Central memory CD4-positive, alpha-beta T cell (primary cell): ENCODE measurements around the gene CNDP2.
"Not testable (repeated sequence)": the region's sequence is repeated elsewhere in the genome, so short reads cannot be mapped to it uniquely, and the experiment has no call there.

Experiments
- DNase-seq: peaks from one replicate; pipeline ENCODE4 v3.0.0; 2022

CNDP2 gene

DNA sequence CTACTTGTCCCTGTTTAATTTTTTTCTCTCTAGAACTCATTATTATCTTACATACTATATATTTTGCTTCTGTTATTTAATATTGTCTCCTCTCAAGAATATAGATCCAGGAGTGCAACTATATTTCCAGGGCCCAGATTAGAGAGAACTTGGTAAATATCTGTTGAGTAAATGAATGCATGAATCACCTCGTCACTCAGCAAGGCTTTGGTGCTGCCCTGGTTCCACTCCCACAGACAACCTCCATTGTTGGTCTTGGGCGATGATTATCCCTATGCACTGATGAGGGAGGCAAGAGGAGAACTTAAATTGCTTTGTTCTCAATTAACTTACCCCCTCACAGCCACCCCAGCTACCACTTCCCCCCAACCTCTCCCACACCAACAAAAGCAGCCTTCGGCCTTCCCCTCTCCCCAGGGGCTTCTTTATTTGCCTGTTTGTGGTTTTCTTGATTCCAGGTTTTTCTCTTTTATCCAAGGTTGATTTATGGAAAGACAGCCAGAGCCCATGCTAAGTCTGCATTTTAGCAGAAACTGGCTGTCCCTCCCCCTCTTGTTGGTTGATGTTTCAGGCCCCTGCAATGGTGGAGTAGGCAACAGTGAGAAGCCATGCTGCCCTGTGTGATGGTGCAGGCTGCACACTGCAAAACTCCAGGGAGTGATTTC lies 22.1 kb upstream of the CNDP2 start:
- DNase-seq = no peak

DNA sequence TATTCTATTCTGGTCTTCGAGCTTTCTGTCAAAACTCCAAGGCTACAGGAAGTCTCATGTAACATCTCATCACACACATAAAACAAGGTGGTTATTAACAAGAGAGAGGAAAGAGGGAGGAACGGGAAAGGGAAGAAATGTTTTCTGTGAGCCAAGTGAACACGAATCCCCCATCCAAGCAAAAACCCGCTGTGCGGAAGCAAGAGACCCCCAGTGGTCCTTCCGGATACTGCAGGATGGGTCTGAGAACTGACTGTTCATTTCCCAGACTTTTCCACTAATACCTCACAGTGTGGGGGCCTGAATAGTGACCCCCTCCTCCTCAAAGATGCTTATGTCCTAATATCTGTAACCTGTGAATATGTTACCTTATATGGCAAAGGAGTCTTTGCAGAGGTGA lies 20.0 kb upstream of the CNDP2 start:
- DNase-seq = no peak

DNA sequence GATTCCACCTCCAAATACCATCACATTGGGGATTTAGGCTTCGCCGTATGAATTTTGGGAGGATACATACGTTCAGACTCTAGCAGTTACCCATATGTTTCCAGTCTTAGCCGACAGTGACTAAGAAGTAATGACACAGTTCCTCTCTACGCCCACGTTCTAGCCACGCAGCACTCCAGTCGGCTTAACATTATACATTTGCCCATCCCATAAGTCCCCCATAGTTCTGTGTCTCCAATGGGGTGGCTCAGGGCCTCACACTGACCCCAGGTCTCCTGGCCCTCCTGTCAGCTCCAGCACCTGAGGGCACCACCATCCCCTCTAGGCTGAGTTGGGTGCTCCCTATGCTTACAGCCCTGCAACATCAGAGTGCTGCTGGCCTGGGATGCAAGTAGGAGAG lies 18.4 kb upstream of the CNDP2 start:
- DNase-seq = no peak

DNA sequence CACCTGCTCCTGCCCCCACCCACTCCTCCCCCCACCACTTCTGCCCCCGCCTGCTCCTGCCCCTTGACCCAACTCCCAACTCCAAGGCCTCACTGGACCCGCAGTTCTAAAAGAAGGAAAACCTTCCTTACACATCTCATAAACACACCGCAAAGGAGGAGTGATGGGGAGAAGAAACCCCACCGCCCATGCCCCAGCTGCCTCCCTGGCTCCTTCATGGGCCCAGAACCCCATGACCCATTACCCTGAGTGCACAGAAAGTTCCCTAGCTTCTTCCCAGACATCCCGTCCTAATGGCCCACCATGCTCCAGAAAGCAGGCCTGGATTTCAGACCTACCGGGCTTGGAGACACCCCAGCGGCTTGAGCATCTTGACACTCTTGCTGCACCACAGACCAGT lies 17.8 kb upstream of the CNDP2 start:
- no peak for DNase-seq

DNA sequence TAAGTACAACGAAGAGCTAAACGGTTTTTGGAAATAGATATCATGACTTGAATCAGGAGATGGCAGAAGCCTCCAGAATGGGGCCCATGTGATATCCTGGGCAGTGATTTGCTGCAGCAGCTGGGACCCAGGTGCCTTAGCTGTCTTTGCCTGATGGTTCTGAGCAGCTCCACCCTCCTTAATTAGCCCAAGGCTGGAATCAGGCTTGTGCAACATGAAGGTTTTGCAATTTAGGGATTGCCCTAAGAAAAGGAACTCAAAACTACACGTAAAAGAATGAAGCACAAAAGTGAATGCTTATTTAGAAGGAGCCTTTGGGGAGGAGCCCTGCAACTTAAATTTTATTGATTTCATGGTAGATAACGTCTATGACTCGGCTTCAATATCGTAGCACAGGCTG lies 17.3 kb upstream of the CNDP2 start:
- DNase-seq = no peak

DNA sequence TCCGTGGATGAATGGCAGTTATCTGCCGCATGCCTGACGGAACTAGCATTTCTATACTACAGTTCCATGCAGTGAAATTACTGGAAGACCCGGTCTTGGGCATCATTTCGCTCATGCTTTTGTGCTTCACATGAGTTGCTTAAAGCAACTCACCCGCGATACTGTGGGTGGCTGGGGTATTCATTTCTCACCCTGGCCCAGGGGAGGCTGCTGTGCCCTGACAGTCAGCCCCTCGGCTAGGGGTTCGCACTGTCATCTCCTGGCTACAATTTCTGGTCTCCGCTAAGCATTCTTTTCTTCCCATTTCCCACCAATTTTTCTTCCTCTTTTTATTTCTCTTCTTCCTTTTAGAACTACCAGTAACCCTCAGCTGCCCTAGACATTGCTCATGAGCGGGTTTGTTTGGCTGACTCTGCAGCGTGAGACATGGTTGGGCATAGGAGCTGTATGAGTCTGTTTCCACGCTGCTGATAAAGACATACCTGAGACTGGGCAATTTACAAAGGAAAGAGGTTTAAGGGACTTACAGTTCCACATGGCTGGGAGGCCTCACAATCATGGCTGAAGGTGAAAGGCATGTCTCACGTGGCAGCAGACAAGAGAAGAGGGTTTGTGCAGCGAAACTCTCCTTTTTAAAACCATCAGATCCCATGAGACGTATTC lies 16.5 kb upstream of the CNDP2 start:
- no peak for DNase-seq

DNA sequence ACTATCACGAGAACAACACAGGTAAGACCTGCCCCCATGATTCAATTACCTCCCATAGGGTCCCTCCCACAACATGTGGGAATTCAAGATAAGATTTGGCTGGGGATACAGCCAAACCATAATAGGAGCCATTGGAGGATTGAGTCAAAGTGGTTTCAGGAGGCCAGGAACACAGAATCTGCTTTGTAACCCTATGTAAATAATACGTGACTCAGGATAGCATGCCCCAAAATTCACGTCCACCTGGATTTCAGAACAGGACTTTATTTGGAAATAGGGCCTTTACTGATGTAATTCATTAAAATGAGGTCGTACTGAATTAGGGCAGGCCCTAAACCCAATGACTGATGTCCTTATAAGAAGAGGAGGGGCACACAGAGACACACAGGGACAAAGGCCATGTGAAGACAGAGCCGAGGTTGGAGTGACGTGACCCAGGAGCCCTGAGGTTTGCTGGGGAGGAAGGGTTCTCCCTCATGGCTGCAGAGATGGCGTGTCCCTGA lies 16.0 kb upstream of the CNDP2 start:
- DNase-seq = no peak

DNA sequence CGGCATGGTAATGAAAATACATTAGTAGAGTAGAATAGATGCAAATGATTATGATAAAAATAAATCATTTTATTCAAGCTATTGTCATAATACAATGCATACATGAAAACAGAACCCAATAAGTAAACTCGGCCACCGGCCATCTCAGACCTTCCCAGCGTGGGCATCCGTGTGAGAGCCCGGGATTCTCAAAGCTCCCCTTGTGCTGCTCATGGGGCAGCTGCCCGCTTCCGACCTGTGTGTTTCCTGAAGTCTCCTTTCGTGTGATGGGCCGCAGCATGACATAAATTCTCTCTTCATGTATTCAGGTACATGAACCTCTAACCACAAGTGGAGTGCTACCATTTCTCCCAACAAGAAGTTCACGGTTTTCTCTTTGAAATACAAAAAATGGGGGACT lies 13.5 kb upstream of the CNDP2 start:
- DNase-seq = no peak

DNA sequence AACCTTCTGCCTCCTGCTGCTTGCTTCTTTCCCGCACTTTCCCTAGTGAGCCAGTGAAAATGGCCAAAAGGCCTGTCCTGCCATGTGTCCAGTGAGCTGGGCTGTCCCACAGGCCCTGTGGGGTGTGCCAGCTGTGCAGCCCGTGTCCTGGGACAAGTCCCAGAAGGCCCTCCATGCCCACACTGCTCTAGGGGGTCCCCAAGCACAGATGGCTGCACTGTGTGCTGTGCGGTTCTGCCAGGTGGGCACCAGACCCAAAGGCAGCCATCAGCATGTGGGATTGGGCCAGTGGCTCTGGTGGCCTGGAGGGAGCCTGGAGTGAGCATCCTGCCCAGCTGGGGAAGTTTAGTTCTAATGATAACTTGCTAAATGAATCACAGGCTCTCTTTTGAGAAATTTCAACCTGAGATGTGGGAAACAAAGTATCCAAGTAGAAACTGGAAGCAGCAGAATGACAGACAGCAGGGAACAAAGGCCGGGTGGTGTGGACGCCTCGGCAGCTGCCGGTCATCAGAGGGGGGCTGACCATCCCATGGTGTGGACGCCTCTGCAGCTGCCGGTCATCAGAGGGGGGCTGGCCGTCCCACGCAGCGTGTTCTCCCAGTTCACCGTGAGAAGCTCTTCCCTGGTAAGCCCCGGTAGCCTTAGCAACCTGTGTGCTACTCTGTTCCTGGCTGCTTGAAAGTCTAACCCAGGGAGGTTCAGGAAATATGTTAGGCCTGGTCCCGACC lies 9.9 kb upstream of the CNDP2 start:
- no peak for DNase-seq

DNA sequence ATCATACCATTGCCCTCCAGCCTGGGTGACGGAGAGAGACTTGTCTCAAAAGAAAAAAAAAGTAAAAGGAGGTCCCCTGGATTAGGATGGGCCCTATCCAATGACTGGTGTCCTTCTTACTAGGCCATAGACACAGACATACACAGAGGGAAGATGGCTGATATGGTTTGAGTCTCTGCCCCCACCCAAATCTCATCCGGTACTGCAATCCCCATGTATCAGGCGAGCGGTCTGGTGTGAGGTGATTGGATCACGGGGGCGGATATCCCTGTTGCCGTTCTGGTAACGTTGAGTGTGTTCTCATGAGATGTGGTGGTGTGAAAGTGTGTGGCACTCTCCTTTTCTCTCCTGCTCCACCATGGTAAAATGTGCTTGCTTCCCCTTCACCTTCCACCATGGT lies 7.8 kb upstream of the CNDP2 start:
- no peak for DNase-seq

DNA sequence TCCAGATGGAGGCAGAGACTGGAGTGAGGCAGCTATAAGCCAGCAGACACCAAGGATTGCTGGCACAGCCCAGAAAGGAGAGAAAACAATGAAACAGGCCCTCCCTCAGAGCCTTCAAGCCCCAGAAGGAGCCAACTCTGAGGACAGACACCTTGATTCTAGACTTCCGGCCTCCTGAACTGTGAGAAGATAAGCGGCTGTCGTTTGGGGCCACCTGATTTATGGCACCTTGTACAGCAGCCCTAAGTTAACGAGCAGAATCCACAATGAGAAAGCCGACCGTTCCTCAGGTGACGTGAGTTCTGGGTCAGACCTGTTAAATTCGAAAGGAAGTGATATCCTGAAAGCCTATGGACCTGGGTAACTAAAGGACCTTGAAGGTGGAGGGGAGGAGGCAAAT lies 7.3 kb upstream of the CNDP2 start:
- no peak for DNase-seq

DNA sequence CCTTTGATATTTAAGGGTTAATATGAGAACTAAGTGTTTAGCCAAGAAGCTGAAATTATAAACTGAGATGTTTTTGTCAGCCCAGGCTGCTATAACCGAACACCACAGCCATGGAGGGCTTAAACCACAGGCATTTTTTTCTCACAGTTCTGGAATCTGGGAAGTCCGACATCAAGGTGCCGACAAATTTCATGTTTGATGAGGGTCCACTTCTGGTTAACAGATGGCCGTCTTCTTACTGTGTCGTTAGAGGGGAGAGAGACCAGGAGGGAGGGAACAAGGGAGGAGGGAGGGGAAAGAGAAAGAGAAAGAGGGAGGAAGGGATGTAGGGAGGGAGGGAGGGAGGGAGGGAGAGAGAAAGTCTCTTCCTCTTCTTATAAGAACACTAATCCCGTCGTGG lies 6.5 kb upstream of the CNDP2 start:
- DNase-seq = no peak

DNA sequence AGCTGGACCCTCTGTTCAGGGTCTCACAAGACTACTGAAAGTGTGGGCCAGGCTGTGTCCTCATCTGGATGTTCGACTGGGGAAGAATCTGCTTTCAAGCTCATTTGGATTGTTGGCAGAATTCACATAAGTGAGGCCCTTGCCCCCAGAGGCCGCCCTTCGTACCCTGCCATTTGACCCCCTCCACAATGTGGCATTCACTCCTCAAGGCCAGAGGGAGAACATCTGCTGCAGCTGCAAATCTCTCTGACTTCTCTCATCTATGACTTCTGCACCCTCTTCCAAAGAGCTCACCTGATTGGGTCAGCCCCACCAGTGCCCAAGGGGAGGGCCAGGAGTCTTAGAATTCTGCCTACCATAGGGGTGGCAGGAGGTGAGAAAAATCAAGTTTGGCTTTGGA lies 3.9 kb upstream of the CNDP2 start:
- DNase-seq = no peak

DNA sequence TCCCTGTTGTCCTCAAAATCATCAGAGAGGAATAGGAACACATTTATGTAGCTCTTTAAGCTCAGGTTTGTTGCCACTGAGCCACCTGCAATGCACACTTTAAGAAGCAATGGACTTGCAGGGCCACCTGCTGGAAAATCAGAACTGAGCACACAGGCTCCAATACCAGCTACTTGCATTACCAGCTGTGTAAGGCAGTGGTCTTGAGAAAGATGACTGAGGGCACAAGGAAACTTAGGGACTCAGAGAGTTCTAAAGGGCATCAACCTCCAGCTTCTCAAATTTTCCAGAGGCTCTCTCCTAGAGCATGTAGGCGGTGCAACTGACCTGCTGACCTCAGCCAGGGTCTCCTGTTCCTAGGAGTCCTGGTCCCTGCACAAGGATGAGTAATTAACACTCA lies 2.5 kb upstream of the CNDP2 start:
- DNase-seq = peak; percentile 71

DNA sequence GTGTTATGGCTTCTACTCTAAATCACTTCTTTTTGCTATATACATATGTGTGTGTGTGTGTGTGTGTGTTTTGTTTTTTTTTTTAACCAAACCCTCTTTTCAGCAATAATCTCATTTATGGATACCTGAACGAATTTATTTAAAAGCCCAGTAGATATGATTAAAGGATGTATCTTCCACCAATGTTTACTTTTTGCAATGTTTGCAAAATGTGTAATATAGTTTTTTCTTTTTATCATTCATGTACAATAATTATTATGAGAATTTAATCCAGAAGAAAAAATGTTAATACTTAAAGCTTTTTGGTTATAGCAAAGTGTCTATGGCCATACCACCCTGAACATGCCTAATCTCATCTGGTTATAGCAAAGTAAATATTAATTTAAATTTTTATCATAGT lies 1.6 kb upstream of the CNDP2 start:
- no peak for DNase-seq

DNA sequence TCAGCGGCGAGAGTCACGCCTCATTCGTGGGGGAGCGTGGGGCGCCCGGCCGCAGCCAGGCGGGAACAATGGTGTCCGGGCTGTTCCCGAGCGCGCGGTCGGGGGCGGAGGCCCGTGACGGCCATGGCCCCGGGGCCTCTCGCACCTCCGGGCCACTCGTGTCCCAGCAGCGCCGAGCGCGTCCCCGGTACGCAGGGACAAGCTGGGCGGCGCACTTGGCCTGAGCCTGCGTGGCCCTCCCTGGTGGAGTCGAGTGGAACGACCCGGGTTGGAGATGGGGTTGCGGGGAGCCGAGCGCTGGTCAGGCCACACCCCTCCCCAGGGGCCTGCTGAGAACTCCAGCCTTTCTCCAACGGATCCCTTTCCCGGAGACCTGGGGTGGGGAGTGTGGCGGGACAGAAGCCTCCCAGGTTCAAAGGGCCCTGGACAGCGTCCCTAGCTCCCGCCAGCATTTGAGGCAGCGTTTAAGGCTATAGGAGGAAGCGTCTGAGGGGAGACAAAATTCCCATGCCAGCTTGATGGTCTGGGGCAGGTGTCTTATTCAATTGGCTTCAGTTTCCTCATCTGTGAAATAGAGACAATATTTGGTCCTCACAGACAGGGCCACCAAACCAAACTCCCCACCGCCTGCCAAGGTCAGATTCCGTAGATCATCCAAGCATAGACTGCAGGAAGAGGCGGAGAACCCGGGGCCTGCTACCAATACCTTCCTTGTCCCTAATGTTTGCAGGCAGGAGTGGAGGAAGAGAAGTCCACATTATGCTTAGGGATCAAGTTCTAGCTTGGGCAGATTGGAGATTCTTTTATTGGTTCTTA lies 553 bp downstream of the CNDP2 start:
- no peak for DNase-seq

DNA sequence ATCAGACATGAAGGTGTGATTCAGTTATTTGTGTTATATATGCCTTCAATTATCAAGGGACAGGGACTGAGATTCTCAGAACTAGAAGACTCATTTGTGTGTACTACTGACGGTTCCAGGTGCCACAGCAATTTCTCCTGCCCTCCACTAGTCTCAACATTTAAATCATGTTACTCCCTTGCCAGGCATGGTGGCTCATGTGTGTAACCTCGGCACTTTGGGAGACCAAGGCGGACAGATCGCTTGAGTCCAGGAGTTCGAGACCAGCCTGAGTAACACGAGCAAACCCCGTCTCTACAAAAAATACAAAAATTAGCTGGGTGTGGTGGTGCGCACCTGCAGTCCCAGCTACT lies 1.1 kb downstream of the CNDP2 start:
- no peak for DNase-seq

DNA sequence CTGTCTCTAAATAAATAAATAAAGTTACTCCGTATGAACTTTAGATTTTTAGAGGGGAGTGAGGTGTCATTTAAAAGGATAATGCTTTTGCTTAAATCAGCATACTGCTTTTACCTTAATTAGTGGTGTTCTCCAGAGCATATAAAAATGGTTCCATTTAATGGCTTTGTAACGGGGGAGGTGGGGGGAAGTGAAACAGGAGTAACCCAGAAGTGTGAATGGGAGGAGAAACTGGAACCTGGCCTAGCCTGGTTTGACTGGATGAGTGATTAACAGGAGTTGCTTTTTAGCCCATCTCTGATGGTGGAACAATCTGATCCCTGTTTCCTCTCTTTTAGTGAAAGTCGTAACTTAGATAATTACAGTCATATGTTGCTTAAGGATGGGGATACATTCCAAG lies 1.6 kb downstream of the CNDP2 start:
- no peak for DNase-seq

DNA sequence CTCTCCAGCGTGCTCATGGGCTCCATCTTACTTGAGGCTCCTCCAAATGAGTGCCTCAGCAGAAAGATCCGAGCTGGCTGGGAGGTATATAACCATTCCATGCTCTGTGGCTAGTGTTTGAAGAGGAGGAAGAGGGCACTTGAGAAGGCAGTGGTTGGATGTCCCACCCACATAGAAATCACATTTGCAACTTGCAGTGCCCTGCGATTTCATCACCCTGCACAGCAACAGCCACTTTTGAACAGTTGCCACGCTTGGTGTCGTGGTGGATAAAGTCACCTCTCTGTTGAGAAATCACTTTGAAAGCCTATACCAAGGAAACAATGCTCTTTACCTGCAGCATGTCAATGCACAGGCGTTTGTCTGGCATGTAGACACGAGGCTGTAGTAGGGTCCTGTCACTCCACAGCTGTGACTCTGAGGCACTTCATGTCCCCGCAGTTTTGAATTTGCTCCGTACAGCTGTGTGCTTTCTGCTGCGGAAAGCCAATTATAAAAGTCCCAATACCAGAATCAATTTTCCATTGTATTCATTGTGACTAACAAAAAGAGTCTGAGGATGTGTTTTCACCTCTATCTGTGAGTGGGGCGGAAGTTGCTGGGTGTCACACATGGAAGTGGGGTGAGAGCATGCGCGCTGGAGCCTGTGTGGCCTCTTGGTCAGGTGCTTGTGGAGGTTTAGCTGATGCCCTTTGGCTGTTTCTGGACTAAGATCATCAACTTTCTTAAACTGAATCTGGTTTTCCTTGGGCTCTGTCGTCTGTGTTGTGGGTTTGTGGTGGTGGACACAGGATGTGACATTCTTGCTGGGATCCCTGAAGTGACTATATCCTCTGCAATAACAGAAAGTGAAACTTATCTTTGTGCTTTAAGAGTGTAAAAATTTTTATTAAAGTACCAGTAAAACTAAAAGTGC lies 2.8 kb downstream of the CNDP2 start:
- peak; percentile 79 for DNase-seq

DNA sequence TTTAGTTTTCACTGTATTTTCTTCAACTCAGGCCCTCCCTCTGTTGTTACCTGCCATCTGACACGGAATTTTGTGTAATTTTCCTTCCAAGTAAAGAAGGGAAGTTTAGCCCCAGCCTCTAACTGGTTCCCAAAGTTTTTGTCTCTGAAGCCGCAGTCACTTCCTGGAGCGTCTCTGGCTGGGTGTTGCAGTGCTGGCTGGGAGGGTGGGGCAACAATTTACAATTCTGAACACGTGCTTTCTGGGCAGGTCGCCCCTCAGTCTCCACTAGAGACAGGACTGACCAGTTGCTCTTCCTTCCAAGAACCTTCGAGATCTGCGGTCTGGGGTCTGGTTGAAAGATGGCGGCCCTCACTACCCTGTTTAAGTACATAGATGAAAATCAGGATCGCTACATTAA lies 3.5 kb downstream of the CNDP2 start:
- no peak for DNase-seq

DNA sequence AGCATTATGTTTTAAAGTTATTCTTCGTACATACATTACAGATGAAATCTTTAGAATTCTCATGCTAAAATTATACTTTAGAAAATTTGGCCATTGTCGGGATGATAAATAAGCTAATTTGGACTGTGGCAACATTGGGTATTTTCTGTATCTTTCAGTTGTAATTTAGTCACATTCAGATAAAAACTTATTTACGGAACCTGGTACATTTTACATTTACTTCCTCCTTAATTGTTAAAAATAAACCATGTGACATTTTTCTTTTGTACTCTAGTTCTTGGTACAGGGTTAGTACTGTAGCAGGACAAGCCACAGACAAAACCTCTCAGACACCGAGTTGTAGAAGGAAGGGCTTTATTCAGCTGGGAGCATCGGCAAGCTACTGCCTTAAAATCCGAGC lies 4.2 kb downstream of the CNDP2 start:
- no peak for DNase-seq

DNA sequence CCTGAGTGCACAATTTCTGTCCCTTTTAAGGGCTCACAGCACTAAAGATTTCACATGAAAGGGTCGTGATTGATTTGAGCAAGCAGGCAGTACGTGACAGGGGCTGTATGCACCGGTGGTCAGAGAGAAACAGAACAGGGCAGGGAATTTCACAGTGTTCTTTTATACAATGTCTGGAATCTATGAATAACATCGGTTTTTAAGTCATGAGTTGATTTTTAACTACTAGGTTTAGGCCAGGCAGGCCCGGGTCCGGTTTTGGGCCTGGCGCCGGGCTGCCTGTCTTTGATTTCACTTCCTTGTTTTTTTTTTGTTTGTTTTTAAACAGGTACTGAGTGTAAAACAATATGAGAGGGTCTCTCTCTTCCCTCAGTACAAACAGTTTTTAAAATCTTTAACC lies 4.6 kb downstream of the CNDP2 start:
- DNase-seq = not testable (repeated sequence)
